Stimulated activated CD4-positive, alpha-beta T cell treated with anti-CD3 and anti-CD28 coated beads, Interleukin-12 subunit alpha, Interleukin-12 subunit beta, amount 100 ng/mL, for 24 hours (primary cell): Measurements from ENCODE around the gene TPRN.
A peak's percentile ranks its signal among the peaks of the same experiment; 100 is the strongest.

Experiments used
- DNase-seq, 2 experiments: peaks; one replicate each; pipeline ENCODE4 v3.0.0-alpha.2; 2020; ENCODE audit warnings: low read depth in 2 of 2

TPRN gene

DNA sequence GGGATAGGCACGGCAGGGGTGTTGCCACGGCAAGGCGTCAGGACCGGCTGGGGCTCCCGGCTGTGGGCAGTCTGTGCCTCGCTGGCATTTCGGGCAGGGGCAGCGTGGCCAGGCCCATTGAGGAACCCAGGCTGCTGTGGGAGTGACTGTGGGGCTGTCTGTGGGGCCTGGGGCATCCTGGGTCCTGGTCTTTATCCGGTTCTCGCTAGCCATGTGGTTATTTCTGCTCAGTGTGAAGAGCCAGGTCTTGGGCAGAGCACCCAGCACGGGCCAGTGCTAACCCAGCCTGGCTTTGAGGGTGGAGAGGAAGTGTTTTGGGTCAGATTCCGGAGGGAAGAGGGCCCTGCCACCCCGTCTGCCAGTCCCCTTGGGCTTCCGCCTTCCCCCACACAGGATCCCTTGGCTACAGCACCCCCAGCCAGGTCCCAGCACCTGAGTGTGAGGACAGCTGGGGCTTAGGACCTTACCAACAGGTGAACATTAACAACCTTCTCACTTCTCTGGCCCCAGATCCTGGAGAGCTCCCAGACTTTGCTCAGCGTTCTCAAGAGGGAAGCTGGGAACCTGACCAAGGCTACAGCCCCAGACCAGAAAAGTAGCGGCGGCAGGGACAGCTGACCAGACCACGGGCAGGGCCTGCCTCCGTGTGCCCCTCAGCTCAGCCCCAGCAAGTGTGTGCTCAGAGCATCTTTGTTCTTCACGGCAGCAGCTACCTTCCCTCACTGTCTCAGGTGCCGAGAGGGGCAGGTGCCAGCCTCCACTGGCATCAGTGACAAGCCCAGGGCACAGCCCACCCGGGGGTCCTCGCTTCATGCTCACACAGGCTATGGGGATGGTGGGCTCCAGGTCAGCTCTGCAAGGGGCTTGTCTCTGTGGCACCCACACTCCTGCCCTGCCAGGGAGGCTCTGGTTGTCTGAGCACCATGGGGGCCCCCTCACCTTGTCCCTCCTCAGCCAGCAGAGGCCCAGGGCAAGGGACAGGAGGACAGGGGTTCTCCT, 10.9 kb downstream of the TPRN start:
- no peak for DNase-seq

- peak; percentile 87 to 88 for DNase-seq
These were observed 11.8 kb downstream of the TPRN start, which contains the start of the genes ANAPC2 and SSNA1 for GRCh38 chr9:137188490-137189296. Gene ANAPC2 (minus strand): TSS chr9:137188560. CDS start chr9:137188532, 28 bp downstream. Gene SSNA1 (plus strand): TSS chr9:137188676. CDS start chr9:137188727, 51 bp downstream.

- DNase-seq = no peak
These were observed 12.5 kb downstream of the TPRN start for GRCh38 chr9:137188086-137188489.

DNA sequence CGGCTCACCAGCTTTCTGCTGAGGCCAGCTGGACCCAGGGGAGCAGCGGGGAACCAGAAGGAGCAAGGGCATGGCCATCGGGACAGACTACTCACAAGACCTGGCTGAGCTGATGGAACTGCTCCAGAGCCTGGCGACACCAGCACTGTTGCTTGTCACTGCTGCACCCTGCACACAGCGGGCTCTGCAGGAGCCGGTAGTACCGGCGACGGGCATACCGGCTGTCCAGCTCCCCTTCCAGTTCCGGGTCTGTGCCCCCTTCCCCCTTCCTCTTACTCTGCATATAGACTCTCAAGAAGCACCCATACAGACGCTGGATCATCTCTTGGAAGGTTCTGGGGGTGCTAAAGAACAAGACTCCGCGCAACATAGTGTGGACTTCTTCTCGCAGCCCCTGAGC, 13.2 kb downstream of the TPRN start:
- no peak for DNase-seq

DNA sequence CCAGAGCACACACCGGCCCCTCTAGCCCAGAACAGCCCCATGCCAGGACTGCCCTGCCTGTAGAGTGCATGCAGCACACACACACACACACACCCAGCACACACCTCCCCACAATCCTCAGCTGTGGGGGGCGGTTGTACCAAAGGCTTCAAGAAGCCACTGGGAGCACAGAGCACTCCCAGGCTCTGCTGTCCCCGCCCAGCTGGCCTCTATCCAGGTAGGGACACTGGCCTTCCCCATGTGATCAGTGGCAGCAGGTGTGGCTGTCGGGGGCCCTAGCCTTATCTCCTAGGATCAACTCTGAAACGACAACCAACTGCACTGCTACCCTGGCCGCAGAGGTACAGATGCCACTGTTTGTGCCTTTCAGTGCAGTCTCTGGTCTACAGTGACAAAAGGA, 14.2 kb downstream of the TPRN start:
- no peak for DNase-seq

- no peak for DNase-seq
These were observed 14.6 kb downstream of the TPRN start for GRCh38 chr9:137185921-137186320.

DNA sequence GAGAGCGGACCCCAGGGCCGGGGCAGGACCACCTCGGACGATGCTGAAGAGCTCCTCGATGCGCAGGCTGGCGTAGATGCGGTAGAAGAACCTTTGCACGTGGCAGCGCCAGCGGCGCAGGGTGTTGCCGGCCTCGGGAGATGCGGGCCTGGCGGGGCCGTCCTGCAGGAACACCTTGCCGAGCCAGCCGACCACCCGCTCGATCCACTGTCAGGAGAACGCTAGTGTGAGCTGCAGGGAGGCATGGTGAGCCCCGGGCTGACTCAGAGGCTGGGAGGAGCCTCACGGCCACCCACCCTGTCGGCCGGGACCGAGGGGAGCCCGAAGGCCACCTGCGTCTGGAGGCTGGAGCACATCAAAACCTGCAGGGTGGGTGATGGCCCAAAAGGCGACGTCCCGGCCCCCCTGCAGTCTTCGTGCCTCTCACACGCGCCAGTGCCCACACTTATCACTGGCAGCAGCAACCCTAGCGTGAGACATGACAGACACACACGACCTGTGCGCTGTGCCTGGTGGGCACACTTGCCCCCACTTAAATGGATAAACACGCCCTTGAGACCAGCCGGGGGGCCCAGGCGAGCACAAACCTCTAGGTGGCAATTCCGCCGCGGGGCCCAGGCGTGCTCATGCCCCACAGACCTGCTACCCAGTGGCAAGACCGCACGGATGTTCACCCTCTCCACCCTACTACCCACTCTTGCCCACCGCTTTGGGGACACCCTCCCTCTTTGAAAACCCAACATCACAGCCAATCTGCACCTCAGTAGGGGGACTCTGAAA, 15.5 kb downstream of the TPRN start:
- no peak for DNase-seq

- DNase-seq = no peak
These were observed 16.5 kb downstream of the TPRN start for GRCh38 chr9:137183980-137184595.

- no peak for DNase-seq
These were observed 17.7 kb downstream of the TPRN start for GRCh38 chr9:137182836-137183235.

DNA sequence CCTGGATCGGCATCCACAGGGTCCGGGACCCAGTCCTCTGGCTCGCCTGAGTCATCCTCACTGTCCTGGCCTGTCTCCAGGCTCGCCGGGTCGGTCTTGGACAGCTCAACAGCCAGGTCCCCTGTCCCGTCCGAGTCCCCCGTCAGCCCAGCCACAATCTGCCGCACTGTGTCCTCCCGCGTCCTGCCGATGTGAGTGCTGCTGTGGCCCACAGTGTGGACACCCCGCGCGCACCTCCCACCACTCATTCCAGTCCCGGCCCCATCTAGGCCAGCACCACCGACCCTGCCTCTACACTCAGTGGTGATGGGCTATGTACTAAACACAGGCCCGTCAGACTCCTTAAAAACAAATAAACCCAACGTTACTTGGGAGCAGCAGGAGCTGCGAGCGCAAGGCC, 18.9 kb downstream of the TPRN start:
- no peak for DNase-seq

GRCh38 chr9:137180491-137180890, 20.1 kb downstream of the TPRN start:
- DNase-seq = no peak

GRCh38 chr9:137179761-137180160, 20.8 kb downstream of the TPRN start:
- no peak for DNase-seq

DNA sequence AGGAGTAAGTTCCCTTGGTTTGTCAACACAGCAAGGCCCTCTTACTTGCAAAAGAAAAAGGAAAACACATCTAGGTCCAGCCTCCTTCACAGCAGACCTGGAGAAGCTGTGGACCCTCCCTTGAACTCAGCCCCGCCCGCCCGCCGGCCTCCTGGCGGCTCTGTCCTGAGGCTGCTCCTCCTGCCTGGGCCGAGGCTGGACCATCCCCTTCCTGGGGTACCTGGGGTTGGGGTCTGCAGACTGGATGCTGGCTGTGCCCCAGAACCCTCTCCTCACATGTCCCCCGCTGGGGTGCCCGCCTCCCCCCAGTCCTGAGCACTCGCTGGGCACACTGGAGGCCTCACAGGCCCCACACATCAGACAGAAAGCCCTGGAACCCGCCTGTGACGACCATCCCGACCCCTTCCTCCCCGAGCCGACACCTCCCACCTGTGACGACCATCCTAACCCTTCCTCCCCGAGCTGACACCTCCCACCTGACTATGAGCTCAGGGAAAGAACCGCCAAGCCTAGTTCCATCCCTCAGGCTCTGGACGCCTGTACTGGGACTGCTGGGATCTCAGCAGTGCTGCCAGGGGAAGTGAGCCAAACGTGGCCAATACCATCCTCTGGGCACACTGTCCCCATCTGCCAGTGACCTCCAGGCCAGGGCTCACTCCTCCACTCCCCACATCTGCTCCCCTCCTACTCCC, 21.5 kb downstream of the TPRN start:
- DNase-seq = no peak

- no peak for DNase-seq
These were observed 22.2 kb downstream of the TPRN start for GRCh38 chr9:137178201-137178938.

DNA sequence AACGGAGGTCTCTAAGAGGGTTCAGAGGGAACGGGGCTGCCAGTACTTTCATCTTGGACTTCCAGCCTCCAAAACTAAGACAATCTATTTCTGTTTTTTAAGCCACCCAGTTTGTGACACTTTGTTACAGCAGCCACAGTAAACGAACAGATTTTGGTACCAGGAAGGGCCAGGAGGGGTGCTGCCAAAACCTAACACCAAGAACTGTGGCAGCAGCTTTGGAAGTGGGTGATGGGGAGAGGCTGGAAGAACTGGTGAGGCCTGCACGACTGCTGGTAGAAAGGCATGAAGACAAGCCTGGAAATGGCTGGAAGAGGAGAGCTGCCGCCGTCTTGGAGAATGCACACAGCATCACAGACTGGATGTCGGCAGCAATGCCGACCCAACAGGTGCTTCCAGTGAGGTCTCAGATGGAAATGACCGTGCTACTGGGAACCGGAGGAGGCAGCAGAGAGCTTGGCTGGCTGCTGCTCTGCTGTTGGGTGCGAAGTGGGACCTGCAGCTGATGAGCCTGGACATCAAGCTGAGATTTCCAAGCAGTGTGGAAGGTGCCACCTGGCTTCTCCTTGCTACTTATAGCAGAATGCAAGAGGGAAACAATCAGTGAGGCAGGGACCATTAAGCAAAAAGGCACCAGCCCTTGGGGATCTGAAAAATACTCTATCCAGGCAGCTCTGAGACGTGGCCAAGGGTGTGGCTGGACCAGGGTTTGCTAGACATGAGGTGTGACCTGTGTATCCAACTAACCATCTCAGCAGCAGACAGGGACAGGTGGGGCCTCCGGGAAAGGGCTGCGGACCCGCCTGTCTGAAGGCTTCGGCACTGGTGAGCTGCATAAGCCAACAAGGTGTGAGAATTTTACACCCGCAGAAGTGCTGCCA, 24.0 kb downstream of the TPRN start:
- peak in 1 of 2 experiments; percentile 21 for DNase-seq

DNA sequence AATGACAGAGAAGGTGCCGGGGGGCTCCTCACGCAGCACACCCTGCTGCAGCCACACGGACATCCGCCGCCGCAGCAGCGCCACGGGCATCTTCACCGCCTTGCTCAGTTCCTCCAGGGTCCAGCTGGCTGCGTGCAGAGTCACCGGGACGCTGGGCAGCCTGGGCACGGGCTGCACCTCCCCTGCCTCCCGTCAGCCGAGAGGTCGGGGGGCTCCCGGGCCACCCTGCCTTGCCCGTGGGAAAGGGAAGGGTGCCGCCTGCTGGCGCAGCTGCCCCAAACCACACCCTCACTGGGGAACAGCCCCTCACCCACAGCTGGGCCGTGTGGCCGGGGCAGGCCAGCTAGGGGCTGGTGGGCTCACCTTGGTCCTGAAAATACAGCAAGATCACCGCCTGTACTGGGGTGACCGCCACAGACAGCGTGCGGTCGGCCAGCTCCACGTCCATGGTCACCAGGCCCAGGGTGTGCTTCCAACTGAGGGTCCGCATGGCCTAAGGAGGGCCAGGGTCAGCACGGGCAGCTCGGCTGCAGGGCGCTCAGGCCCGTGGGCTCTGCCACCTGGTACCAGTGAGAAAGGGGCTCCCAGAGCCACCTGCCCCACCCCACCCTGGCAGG, 25.1 kb downstream of the TPRN start:
- no peak for DNase-seq

GRCh38 chr9:137174722-137175293, 25.7 kb downstream of the TPRN start:
- no peak for DNase-seq
